Measurements from ENCODE around the gene PROP1.
"Not testable (repeated sequence)": the region's sequence is repeated elsewhere in the genome, so short reads cannot be mapped to it uniquely, and the experiment has no call there.

PROP1 gene

GRCh38 chr5:177982072-177982727, 13.8 kb downstream of the PROP1 start:
- no peak for DNase-seq

DNA sequence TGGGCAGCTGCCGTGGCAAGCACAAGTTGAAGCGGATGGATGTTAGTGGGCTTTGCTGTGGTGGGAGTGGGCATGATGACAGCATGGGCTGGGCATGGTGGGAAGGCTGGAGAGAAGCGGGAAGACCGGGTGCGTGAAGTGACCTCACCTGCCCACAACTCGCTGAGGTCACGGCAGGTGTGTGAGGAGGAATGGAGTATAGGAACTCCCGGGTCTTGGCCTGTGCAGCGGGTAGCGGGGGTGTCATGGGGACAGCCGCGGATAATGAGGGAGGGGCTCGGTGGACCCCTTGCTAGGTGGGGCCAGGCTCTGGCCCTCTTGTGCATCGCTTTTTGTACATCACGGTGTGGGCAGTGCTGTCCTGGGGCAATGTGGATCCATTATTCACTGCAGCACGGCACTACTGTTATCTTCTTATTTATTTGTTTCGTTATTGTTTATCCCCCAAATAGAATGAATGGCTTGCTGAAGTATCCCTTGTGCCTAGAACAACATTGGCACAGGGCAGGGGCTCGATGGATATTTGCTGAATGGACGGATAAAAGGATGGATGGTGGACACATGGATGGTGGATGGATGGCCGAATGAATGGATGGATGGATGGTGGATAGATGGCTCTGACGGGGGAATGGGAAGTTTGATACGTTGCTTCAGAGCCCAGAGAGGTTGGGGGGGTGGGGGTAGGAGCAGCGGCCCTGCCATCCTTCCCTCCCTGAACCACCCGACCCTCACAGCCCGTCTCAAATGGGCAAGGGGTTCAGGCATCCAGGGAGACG, 14.6 kb downstream of the PROP1 start:
- no peak for DNase-seq

- no peak for DNase-seq
These were observed 15.3 kb downstream of the PROP1 start for GRCh38 chr5:177980743-177981151.

GRCh38 chr5:177977600-177977999, 18.4 kb downstream of the PROP1 start:
- not testable (repeated sequence) for DNase-seq

GRCh38 chr5:177973066-177973635, 22.9 kb downstream of the PROP1 start:
- no peak for DNase-seq

GRCh38 chr5:177972613-177973012, 23.4 kb downstream of the PROP1 start:
- DNase-seq = no peak

DNA sequence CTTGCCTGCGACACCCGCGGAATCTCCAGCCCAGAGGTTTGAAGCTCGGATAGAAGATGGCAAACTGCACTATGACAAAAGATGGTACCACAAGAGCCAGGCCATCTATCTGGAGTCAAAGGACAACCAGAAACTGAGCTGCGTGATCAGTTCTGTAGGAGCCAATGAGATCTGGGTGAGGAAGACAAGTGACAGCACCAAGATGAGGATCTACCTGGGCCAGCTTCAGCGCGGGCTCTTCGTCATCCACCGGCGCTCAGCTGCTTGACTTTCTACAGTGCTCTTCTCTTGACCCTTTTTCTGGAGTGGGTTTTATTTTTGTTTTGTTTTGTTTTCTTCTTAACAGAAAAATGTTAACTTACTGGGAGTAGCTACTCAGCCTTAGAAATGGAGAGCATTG, 24.0 kb downstream of the PROP1 start:
- not testable (repeated sequence) for DNase-seq

- DNase-seq = no peak
These were observed 27.3 kb downstream of the PROP1 start for GRCh38 chr5:177968661-177969211.

DNA sequence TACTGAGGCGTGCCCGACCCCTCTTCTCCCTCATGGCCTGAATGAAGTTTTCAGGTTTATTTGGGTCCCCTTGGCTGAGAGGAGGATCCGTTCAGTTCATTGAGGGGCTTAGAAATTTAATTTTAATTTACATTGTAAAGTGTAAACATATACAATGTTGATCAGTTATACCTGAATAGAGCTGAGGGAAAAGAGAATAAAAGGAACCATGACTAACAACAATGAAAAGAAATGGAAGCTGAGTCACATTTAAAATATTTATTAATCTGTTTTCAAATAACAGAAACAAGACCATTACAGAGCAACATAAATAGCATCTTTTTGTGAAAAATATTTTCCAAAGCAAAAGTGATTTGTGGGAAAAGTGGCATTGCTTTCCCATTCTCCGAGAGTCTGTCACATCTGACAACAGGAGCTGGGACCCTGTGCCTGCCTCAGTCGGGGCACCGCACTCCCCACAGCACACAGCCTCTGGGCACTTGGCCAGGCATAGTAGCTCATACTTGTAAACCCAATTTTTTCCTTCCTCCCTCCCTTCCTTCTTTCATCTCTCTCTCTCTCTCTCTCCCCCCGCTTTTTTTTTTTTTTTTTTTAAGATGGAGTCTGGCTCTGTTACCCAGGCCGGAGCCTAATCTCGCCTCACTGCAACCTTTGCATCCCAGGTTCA, 28.7 kb downstream of the PROP1 start:
- DNase-seq = no peak

GRCh38 chr5:177966839-177967166, 29.2 kb downstream of the PROP1 start:
- no peak for DNase-seq

- DNase-seq = no peak
These were observed 29.8 kb downstream of the PROP1 start for GRCh38 chr5:177966009-177966838.

GRCh38 chr5:177964471-177964870, 31.6 kb downstream of the PROP1 start:
- no peak for DNase-seq

DNA sequence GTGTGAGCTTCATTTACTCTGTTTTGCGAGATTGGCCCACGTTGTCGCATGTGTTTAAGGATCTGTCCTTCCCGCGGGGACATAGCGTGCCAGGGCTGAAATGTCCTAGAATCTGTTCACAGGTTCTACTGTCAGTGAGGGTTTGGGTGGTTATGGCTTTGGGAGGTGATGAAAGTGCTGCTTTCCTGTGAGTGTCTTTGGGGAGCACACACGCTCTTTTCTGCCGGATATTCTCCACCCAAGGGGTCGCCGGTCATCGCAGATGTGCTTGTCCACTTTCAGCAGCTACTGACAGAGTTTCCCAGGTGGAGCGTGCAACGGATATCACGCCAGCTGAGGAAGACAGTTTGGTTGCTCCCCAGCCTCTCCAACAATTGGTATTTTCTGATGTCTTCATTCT, 32.1 kb downstream of the PROP1 start:
- no peak for DNase-seq

GRCh38 chr5:177959315-177959714, 36.7 kb downstream of the PROP1 start:
- no peak for DNase-seq

- DNase-seq = no peak
These were observed 37.3 kb downstream of the PROP1 start for GRCh38 chr5:177958696-177959095.

- DNase-seq = no peak
These were observed 38.8 kb downstream of the PROP1 start for GRCh38 chr5:177957241-177957640.

- DNase-seq = not testable (repeated sequence)
These were observed 42.9 kb downstream of the PROP1 start for GRCh38 chr5:177953101-177953500.

- DNase-seq = not testable (repeated sequence)
These were observed 46.4 kb downstream of the PROP1 start for GRCh38 chr5:177949656-177950055.

DNA sequence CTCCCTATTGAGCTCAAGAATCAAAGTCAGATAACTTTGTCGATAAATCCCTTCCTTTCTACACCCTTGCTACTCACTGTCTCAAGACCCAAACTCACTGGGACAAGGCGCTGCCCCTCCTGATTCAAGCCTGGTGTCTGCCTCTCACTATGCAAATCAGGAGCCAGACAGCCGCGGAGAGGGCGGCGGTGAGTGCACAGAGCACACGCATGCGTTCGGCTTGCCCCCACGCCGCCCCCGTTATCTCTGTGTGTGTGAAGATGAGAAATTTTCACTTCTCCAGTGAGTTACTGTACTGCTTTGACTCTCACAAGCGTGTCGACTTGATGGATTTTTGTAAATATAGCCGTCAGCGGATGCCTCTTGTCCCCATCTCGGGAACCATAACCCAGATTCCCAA, 47.0 kb downstream of the PROP1 start:
- not testable (repeated sequence) for DNase-seq

DNA sequence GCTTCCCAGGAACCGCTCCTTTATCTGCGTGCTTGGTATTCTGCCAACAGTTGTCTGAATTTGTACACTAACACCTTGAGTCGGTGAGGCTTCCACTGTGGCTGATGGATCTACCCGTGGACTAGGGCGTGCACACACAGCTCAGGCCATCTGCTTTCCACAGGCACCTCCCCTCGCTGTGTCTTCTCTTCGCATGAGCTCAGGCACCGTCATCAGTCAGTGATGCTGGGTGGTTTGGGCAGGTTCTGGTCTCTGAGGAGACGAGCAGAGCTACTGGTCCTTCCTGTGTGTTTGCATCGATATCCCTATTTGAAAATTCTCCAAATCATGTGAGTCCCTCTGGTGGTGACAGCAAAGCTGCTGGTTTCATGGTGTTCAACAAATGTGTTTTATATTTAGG, 48.1 kb downstream of the PROP1 start:
- DNase-seq = not testable (repeated sequence)

- not testable (repeated sequence) for DNase-seq
These were observed 50.3 kb downstream of the PROP1 start for GRCh38 chr5:177945601-177946283.

- not testable (repeated sequence) for DNase-seq
These were observed 50.9 kb downstream of the PROP1 start for GRCh38 chr5:177945145-177945544.

All from activated gamma-delta T cell treated with Interleukin-2 at 50 U/mL for 16 hours (primary cell).